ENCODE measurements around the gene SGK2.

Gene SGK2

DNA sequence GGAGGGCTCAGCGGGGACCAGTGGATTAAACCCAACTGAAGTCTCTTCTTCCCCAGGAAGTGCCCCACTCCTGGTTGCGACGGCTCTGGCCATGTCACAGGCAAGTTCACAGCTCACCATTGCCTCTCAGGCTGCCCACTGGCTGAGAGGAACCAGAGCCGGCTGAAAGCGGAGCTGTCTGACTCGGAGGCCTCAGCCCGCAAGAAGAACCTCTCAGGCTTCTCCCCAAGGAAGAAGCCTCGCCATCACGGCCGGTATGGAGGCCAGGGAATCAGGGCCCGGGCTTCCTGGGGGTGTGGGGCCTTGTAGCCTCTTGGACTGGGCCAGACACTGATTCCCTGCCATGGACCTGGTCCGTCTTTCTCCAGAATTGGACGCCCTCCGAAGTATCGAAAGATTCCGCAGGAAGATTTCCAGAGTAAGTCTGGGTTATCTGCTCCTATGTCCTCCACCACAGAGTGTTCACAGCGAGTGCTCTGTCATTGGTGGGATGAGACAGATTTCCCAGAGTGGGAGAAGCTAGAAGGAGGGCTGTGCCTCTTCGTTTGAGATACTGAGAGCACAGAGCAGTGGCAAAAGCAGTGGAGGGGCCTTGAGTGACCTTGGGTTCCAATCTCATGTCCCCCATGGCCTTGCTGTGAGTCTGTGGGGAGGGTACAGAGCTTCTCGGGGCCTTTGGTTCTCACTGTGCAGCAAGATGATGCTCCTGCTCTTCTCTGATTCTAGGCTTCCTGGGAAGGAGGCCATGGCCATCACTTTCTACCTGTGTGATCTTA, 22.6 kb upstream of the SGK2 start:
- DNase-seq: no peak

DNA sequence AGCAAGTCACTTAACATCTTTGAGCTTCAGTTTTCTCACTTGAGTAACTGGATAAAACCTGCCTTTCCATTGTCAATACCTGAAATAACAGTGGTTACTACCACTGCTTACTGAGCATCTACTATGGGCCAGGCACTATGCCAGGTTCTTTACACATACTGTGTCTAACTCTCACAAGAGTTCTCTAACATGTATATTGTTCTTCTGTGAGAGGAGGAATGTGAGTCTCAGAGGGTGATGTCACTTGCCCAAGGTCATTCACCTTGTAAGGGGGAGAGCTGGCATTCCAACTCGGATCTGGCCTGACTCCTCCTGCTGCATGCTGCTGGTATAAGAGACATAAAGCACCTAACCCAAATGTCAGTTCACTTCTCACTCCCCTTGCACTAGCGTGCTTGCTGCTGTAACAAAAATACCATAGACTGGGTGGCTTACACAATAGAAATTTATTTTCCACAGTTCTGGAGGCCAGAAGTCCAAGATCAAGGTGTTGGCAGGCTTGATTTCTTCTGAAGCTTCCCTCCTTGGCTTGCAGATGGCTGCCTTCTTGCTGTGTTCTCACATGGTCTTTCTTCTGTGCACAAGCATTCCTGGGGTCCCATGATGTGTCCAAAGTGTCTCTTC, 21.9 kb upstream of the SGK2 start:
- DNase-seq: no peak

DNA sequence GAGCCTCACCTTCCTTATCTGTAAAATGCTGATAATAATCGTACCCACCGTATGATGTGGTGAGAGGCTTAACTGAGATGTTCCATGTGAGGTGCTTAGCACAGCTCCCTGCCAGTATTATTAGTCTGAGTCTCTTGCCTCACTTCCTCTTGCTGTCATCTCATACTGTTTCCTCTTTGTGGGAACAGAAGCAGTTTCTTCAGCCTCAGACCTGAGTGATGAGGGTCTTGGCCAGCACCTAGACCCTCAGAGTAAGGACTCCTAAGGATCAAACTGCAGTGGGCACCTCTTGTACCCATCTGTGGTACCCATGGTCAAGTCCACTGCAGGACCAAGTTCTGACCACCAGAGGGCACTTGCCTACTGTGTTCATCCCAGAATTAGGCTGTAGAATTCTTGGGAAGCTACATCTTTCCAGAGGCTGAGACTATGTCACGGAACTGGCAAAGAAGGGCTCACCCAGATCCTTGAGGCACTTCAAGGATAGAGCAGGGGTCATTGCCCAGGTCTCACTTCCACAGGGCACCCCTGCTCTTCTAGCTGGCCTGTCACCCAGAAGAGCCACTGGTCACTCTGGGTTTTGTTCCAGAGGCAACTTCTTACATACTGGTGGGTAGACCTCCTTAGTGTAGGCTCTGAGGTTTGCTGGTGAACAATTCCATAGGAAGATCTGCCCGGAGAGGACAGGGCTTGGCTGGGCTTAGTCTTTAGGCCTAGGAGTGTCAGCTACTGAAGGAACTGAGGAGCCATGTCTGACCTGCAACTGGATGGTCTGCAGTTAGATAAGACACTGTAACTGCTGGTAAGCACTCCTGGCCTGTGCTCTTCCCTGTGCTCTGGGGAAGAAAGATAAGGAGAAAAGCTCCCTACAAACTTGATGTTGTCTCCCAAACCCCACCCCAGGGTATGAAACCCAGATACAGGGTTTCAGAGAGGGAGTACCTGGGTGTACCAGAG, 20.6 kb upstream of the SGK2 start:
- DNase-seq: peak; percentile 22 to 49

DNA sequence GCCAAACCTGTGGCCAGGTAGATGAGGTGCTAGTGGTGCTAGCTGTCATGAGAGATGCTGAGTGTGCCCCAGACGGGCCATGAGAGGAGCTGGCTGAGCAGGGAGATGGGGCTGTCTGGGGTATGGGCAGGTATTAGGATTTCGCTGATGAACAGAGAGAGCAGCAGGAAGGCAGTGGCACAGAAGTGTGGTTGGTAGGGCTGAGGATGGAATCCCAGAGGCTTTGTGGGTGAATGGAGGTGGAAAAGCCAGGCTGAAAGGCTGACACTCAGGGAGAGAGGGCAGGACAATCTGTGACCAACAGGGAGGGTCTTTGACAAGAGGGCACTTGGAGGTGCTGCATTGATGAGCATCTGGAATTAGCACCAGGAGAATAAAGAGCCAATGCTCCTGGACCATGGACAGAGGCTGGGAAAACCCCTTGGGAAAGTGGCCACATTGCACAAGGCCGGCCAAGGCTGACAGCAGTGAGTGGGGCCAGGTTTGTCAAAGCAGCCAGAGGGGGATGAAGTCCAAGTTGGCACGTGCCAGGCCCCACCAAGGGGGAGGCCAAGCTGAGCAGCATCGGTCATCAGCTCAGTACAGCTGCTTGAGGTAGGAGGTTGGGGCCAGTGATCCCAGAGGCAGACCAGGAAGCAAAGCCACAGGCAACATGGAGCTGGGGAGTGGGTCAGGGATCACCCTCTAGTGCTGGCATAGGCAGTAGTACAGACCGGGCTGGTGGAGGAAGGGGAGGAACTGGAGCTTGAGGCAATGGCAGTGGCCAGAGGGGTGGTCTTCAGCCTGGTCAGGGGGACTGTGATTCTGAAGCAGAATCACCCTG, 19.7 kb upstream of the SGK2 start:
- DNase-seq: no peak

DNA sequence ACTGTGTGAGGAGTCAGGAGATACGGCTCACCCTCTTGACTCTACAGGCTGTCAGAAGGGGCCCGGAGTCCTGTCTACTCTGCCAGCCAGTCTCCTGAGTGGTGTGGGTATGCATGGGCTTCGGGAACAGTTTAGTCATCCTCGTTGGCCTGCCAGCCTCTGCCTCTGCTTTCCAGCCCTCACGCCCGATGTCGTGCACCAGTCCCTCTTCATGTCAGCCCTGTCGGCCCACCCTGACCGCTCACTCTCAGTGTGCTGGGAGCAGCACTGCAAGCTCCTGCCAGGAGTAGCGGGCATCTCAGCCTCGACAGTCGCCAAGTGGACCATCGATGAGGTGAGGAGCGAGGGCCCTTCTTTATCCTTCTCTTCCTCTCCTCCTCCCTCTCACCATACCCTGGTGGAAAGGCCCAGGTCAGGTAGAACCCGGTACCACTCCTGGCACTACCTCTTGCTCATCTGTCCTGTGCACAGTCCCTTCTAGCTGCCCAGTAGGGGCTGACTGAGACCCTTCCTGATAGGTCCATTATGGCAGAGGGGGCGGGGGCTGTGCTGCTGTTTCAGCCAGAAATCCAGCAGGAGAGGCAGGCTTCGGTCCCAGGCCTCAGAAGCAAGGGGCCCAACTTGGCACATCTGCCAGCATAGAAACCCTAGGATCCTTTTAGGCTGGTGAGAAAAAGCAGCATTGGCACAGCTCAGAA, 18.7 kb upstream of the SGK2 start:
- no peak for DNase-seq

DNA sequence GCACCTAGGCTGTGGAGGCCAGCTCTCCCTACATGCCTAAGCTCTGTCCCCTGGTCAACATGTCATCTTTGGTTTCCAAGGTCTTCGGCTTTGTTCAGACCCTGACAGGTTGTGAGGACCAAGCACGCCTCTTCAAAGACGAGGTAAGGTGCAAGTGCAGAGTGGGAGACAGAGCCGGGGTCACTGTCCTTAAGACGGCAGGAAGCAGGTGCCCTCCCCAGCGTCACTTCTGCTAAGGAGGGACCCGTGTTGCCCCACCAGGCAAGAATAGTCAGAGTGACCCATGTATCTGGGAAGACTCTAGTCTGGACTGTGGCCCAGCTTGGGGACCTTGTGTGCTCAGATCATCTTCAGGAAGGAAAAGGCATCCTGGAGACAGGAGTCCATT, 18.2 kb upstream of the SGK2 start:
- DNase-seq: no peak

DNA sequence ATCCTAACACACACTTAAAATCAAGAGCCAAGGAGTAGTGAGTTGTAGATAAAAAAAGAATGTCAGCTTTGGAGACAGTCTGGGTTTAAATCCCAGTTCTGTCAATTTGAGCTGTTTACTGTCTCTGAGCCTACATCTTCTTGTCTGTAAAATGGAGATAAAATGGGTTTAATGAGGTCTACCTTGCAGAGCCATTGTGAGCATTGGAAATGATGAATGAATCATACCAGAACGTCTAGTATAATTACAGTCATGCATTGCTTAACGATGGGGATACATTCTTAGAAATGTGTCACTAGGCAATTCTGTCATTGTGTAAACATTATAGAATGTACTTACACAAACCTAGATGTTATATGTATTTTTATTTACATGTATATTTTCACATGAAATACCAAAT, 17.6 kb upstream of the SGK2 start:
- no peak for DNase-seq

DNA sequence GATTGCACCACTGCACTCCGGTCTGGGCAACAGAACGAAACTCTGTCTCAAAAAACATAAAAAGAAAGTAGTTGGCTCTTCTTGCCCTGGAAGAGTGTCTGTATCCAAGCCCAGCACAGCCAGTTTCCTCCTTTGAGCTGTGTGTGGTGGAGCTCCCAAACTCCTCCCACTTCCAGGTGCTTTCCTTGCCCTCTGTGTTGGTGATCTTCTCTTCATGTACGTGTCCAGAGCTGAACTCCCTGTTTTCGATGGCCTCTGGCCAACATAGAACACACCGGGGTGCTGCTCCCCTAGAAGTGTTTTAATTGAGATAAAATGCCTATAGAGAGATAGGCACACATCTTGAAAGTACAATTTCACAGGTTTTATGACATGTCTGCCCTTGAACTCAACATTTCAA, 16.7 kb upstream of the SGK2 start:
- DNase-seq: no peak

DNA sequence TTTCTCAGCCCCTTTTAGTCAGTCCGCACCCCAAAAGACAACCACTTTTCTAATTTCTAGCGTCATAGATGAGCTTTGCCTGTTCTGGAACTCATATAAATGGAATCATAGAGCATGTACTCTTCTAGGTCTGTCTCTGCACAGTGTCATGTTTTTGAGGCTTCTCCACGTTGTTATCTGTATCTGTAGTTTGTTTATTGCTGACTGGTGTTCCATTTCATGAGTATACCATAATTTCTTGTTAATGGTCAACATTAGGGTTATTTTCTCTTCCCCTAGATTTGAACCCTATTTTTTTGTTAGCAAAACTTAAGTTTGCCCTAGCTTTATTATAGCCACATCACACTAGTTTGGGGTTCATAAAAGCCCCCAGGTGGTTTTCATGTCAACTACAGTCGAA, 16.2 kb upstream of the SGK2 start:
- no peak for DNase-seq

DNA sequence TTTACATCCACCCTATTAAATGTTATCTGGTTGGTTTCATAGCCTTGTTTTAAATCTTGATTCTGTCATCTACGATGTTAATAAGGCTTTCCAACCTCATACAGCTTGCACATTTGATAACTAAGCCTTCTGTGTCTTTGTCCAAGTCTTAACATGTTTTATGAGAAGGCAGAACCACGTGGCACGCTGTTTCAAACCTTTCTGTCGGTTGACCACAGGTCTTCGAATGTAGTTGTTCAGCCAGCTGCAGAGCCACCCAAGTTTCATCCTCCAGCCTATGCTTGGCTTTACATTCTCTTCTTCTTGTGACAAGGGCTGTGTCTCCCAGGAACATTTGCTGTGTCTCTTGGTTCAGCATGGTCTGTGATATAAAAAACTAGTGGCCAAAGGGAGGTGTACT, 15.7 kb upstream of the SGK2 start:
- DNase-seq: no peak

DNA sequence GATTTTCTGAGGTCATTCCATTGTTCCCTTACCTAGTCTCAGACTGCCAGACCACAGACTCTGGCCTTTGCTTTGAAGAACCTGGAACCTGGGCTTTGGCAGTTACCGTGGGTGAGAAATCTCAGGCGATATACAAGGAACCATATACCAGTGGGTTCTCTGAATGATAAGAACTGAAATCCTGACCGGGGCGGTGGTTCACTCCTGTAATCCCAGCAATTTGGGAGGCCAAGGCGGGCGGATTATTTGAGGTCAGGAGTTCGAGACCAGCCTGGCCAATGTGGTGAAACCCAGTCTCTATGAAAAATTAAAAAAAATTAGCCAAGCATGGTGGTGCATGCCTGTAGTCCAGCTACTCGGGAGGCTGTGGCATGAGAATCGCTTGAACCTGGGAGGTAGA, 14.3 kb upstream of the SGK2 start:
- no peak for DNase-seq

DNA sequence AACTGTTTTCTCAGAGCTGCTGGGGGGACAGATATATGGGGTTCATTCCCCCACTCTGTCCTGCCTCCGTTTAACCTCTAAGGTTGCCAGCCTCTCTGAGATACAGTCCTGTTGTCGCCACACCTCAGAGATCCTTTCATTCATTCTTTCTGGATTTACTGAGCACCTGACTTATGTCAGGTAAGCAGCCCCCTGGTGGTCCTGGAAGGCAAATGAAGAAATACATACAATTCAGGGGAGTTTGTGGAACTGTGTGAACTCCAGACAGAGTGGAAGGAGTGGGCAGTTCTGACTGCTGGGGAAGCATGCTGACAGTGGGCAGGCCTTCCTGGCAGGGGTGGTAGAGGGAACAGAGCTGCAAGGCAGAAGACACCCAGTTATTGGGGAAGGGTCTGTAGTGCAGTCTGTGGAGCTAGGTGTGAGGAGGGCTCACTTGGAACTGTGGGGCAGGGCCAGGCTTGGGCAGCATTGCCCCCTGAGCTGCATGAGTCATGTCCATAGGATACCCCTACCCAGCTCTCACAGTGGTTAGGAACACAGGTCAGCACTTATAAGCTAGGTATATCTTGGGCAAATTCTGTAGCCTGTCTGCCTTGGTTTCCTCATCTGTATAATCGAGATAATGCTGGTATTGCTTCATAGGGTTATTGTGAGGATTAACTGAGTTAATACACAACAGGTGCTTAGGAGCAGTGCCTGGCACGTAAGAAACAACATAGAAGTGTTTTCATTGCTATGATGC, 12.8 kb upstream of the SGK2 start:
- DNase-seq: no peak

DNA sequence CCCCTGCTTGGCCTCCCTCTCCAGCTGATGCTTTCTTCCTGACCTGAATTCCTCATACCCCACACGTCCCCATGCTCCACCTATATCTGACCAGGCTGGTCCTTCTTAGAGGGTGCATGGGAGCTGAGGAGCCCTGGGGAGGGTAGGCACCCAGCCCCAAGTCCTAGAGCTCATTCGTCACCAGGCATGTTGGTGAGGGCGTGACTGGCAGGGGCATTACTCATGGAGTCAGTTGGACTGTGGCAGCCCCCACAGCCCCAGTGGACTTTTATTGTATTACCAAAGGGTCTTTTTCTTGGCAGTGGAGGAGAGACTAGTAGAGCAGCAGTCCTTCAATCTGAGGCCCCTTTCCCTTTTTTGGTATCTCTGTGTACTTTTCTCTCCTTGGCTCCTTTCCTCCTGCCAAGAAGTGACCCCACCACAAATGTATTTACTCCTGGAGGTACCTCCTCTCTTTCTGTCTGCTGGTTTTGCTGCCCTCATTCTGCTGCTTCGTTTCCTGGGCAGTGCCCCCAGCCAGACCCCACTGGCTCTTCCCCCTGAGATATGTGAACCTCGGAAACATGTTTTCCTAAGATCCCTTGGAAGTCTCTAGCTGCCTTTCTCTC, 10.4 kb upstream of the SGK2 start:
- no peak for DNase-seq

DNA sequence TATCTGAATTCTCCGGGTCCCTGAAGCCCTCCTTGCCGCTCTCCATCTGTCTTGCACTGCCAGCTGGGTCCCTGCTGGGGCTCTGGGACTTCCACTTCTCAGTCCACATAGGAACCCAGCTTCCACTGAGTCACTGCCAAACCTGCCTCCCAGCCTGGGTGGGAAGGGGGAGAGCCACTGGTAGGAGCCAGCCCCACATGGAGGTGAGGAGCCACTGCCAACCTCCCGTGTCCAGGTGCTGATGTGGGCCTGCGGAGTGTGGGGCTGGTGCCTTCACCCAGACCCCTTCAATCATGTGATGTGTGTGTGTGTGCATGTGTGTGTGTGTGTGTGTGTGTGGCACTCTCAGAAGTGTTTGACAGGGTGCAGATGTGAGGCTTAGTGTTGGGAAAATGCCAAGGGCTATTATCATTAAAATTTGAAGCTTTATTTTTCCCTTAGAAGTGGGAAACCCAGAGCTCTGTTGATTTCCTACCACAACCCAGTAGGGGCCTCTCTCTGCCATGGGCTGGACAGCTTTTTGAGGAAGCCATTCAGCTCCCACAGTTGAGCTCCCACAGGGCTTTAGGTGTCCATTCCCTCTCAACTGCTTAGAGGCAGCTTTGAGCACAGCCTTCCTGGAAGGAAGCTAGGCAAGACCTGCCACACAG, 9.3 kb upstream of the SGK2 start:
- no peak for DNase-seq

DNA sequence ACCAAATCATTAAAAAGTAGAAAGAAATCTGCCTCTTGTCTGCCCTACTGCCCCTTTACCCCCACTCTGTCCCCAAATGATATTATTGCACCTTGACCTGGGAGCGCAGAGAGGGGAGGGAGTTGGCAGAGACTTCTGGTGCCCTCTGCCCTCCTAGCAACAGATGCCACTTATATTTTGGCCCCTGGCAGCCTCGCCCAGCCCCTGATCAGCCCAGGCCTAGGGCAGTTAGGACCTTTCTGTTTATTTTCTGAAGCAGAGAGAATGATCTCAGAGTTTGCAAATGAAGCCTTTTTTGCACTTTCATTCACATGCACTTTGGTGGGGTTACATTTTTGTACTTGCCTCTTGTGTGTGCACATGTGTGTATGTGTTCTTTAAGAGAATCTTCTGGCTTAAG, 8.4 kb upstream of the SGK2 start:
- DNase-seq: no peak

DNA sequence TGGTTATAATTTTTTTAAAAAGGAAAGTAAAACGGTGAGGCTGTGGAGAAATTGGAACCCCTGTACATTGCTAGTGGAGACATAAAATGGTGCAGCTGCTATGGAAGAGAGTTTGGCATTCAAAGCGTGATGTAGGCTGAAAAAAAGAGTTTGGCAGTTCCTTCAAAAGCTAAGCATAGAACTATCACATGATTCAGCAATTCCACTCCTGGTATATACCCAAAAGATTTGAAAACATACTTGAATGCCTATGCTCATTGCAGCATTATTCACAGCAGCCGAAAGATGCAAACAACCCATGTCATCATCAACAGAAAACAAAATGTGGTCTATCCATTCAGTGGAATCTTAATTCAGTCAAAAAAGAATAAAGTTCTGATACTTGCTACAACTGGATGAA, 4.5 kb upstream of the SGK2 start:
- DNase-seq: no peak

DNA sequence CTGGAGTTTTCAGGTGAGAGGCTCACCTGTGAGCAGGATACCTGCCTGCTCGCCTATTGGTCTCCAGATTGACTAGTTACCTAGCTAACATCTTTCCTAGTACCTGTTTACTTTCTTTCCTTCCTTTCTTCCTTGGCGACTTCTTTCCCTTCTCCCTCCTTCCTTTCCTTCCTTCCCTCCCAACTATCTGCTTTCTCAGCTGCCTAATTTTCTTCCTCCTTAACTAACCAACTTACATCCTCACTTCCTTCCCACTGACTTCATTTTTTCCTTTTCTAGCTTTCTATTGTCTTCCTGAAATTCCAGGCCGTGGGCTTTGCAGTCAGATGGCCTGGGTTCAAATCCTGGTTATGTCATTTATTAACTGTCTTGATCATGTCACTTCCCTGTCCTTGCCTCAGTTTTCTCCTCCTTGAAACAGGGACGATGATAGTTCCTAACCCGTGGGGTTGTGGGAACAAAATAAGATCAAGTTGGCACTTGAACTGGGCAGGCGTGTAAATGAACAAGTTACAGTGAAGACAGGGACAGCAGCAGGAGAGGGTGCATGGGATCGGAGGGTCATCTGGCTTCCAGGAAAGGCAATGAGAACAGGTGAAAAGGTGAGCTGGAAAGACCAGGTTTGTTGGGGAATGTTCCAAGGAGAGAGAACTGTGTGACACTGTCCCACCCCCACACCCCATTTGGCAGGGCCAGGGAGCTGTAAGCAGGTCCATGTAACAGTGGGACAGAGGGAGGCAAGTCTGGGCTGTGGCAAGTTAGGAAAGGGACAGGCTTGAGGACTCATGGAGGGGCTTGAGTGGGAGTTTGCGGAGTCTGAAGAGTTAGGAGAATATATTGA, 540 bp downstream of the SGK2 start:
- DNase-seq: no peak

DNA sequence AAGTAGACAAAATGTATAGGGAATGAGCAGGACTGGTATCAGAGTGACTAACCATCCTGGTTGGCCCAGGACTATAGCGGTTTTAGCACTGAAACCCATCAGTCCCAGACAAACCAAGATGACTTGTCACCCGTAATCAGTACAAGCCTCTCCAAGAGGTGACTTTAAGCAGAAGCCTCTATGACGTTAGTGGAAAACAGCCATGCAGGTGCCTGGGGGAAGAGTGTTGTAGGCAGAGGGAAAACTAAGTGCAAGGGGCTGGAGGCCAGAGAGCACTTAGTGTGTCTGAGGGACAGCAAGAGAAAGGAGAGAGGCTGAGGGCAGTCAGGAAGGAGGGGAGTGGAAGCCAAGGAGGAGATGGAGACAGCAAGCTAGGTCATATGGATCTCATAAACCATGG, 2.1 kb downstream of the SGK2 start:
- DNase-seq: no peak

DNA sequence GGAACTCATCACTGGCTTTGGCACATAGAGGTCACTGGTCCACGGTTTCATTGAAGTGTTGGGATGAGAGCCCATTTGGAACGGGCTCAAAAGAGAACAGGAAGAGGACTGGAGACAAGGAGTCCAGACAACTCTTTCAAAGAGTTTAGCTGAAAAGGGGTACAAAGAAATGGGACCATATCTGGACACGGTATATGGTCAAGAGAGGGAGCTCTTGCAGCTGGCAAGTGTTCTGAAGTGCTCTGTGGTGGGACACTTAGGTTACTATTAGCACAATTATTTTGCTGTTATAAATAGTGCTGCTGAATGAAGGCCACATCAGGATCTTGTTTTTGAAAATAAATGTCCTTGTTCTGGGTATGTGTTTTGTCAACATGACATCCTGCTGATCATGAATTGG, 4.6 kb downstream of the SGK2 start:
- DNase-seq: no peak
